Activated CD4-positive, alpha-beta memory T cell treated with anti-CD3 and anti-CD28 coated beads, Interleukin-2, amount 10 ng/mL, durations not matched to agents 7 days and 5 days (primary cell): ENCODE measurements around the gene TET3. TPM values are rescaled to one million over a fixed set of nuclear protein-coding genes. Genes with fewer than 3 reads are reported as not detected.

Source experiments
- CTCF ChIA-PET: fragments of 350-600 bp; sonication (Branson Sonifier 250); formaldehyde crosslinking; loops from one replicate; lab custom pipeline; 2021; ENCODE audit warnings: antibody characterized with exemption, inconsistent platforms; lab: Charles Lee
- POLR2A ChIA-PET: fragments of 350-600 bp; sonication (Branson Sonifier 250); formaldehyde crosslinking; loops from one replicate; lab custom pipeline; 2021; ENCODE audit warnings: antibody characterized with exemption; lab: Charles Lee
- DNase-seq: peaks from one replicate; pipeline ENCODE4 v3.0.0-alpha.2; 2020
- H3K27ac Mint-ChIP-seq: one replicate; pipeline ENCODE4 v1.8.0; 2021; ENCODE audit warnings: mild to moderate bottlenecking, mixed read lengths
- H3K27me3 Mint-ChIP-seq: one replicate; pipeline ENCODE4 v1.8.0; 2021; ENCODE audit warnings: mixed read lengths
- H3K36me3 Mint-ChIP-seq: one replicate; pipeline ENCODE4 v1.8.0; 2021; ENCODE audit warnings: low read depth, mixed read lengths
- H3K4me1 Mint-ChIP-seq: one replicate; pipeline ENCODE4 v1.8.0; 2021; ENCODE audit warnings: mixed read lengths
- H3K4me3 Mint-ChIP-seq: one replicate; pipeline ENCODE4 v1.8.0; 2021; ENCODE audit warnings: mild to moderate bottlenecking, mixed read lengths
- H3K9me3 Mint-ChIP-seq: one replicate; pipeline ENCODE4 v1.8.0; 2021; ENCODE audit warnings: mixed read lengths
- total RNA-seq, 2 experiments: library from RNA; stranded (reverse); gene quantifications; one replicate each; pipeline ENCODE4 v1.2.3, GENCODE V29; 2021

The TET3 gene
- total RNA-seq, 2 experiments from 2014 or later, result 10.1 to 10.7 TPM

- peaks cover 52% of the 10 kb centered on the region for H3K4me1 Mint-ChIP-seq
These were observed 8.7 kb downstream of the TET3 start for GRCh38 chr2:73993376-73993775.

GRCh38 chr2:73993778-73994177, 9.1 kb downstream of the TET3 start:
- H3K4me1 Mint-ChIP-seq, result peaks cover 52% of the 10 kb centered on the region
- ChIA-PET CTCF (no interaction called here), POLR2A (interaction anchor here (1.0 kb wide), 2 partner anchors 8 to 10 kb away, joined by 3 to 4 read pairs; no protein-coding TSS in a partner anchor)
- H3K36me3 Mint-ChIP-seq, result peaks cover 50% of the 10 kb centered on the region
- DNase-seq, result no peak
- no peak overlapping the region for H3K27ac Mint-ChIP-seq
- H3K27me3 Mint-ChIP-seq, result no peaks in the 10 kb centered on the region
- peaks cover 9% of the 10 kb centered on the region for H3K9me3 Mint-ChIP-seq
- no peak overlapping the region for H3K4me3 Mint-ChIP-seq

More at GRCh38 chr2:73993376-73993775, 8.7 kb downstream of the TET3 start:
- peaks cover 9% of the 10 kb centered on the region for H3K9me3 Mint-ChIP-seq
- peaks cover 53% of the 10 kb centered on the region for H3K36me3 Mint-ChIP-seq
- no peak for DNase-seq
- no peak overlapping the region for H3K4me3 Mint-ChIP-seq
- ChIA-PET CTCF (no interaction called here), POLR2A (interaction anchor here (1.0 kb wide), 2 partner anchors 8 to 10 kb away, joined by 3 to 4 read pairs; no protein-coding TSS in a partner anchor)
- H3K27me3 Mint-ChIP-seq, result no peaks in the 10 kb centered on the region
- no peak overlapping the region for H3K27ac Mint-ChIP-seq

- ChIA-PET POLR2A (interaction anchor here (1.0 kb wide), 2 partner anchors 9 kb away, joined by 3 to 4 read pairs; no protein-coding TSS in a partner anchor), CTCF (no interaction called here)
- Mint-ChIP-seq H3K4me1 (peaks cover 51% of the 10 kb centered on the region), H3K36me3 (peaks cover 46% of the 10 kb centered on the region), H3K27ac (no peak overlapping the region), H3K27me3 (no peaks in the 10 kb centered on the region), H3K4me3 (no peak overlapping the region), H3K9me3 (peaks cover 9% of the 10 kb centered on the region)
- DNase-seq, result no peak
These were observed 9.6 kb downstream of the TET3 start for GRCh38 chr2:73994178-73994831.

- no peak overlapping the region for H3K27ac Mint-ChIP-seq
- no peaks in the 10 kb centered on the region for H3K27me3 Mint-ChIP-seq
- peaks cover 5% of the 10 kb centered on the region for H3K9me3 Mint-ChIP-seq
- ChIA-PET CTCF (interaction anchor here (0.8 kb wide), 1 partner anchor 57 kb away, joined by 3 read pairs; no protein-coding TSS in a partner anchor), POLR2A (interaction anchor here (1.0 kb wide), 1 partner anchor 9 kb away, joined by 3 read pairs; no protein-coding TSS in a partner anchor)
- peaks cover 31% of the 10 kb centered on the region for H3K36me3 Mint-ChIP-seq
- H3K4me3 Mint-ChIP-seq, result no peak overlapping the region
- DNase-seq, result no peak
- H3K4me1 Mint-ChIP-seq, result peaks cover 43% of the 10 kb centered on the region
These were observed 11.1 kb downstream of the TET3 start for GRCh38 chr2:73995810-73996209.

- no peak overlapping the region for H3K27ac Mint-ChIP-seq
These were observed 13.1 kb downstream of the TET3 start for GRCh38 chr2:73997813-73998212.

GRCh38 chr2:73998451-73998850, 13.7 kb downstream of the TET3 start:
- DNase-seq, result no peak
- Mint-ChIP-seq H3K9me3 (no peaks in the 10 kb centered on the region), H3K27ac (no peak overlapping the region), H3K4me1 (peaks cover 50% of the 10 kb centered on the region), H3K4me3 (no peak overlapping the region), H3K36me3 (peaks cover 5% of the 10 kb centered on the region), H3K27me3 (peaks cover 2% of the 10 kb centered on the region)
- CTCF ChIA-PET, result no interaction called here
- POLR2A ChIA-PET, result no interaction called here

More at GRCh38 chr2:73997813-73998212, 13.1 kb downstream of the TET3 start:
- peaks cover 2% of the 10 kb centered on the region for H3K27me3 Mint-ChIP-seq
- POLR2A ChIA-PET, result no interaction called here
- no peaks in the 10 kb centered on the region for H3K9me3 Mint-ChIP-seq
- peaks cover 50% of the 10 kb centered on the region for H3K4me1 Mint-ChIP-seq
- CTCF ChIA-PET, result interaction anchor here (1.2 kb wide), 1 partner anchor 9 kb away, joined by 3 read pairs; no protein-coding TSS in a partner anchor
- no peak for DNase-seq
- no peak overlapping the region for H3K4me3 Mint-ChIP-seq
- H3K36me3 Mint-ChIP-seq, result peaks cover 11% of the 10 kb centered on the region

GRCh38 chr2:73998933-73999332, 14.2 kb downstream of the TET3 start:
- peaks cover 2% of the 10 kb centered on the region for H3K27me3 Mint-ChIP-seq
- H3K4me3 Mint-ChIP-seq, result no peak overlapping the region
- ChIA-PET CTCF (no interaction called here), POLR2A (no interaction called here)
- no peak for DNase-seq
- H3K27ac Mint-ChIP-seq, result no peak overlapping the region
- H3K36me3 Mint-ChIP-seq, result peaks cover 1% of the 10 kb centered on the region
- H3K4me1 Mint-ChIP-seq, result peaks cover 49% of the 10 kb centered on the region
- H3K9me3 Mint-ChIP-seq, result no peaks in the 10 kb centered on the region

- peaks cover 3% of the 10 kb centered on the region for H3K36me3 Mint-ChIP-seq
- no peak overlapping the region for H3K27ac Mint-ChIP-seq
- no peak overlapping the region for H3K4me3 Mint-ChIP-seq
- DNase-seq, result no peak
- H3K4me1 Mint-ChIP-seq, result peaks cover 47% of the 10 kb centered on the region
- CTCF ChIA-PET, result interaction anchor here (1.9 kb wide), 1 partner anchor 12 kb away, joined by 7 read pairs; no protein-coding TSS in a partner anchor
- H3K9me3 Mint-ChIP-seq, result no peaks in the 10 kb centered on the region
- peaks cover 2% of the 10 kb centered on the region for H3K27me3 Mint-ChIP-seq
- POLR2A ChIA-PET, result interaction anchor here (3.6 kb wide), 1 partner anchor 13 kb away, joined by 16 read pairs; no protein-coding TSS in a partner anchor
These were observed 15.3 kb downstream of the TET3 start for GRCh38 chr2:73999881-74000597.

GRCh38 chr2:74000666-74001065, 16.0 kb downstream of the TET3 start:
- no peak for DNase-seq
- H3K27me3 Mint-ChIP-seq, result peaks cover 2% of the 10 kb centered on the region
- ChIA-PET POLR2A (interaction anchor here (1.6 to 3.6 kb wide), 2 partner anchors 13 to 15 kb away, joined by 5 to 16 read pairs; no protein-coding TSS in a partner anchor), CTCF (interaction anchor here (0.6 to 1.9 kb wide), 3 partner anchors 10 to 596 kb away, joined by 3 to 7 read pairs (median 3); no protein-coding TSS in a partner anchor)
- H3K4me3 Mint-ChIP-seq, result no peak overlapping the region
- H3K9me3 Mint-ChIP-seq, result no peaks in the 10 kb centered on the region
- peaks cover 3% of the 10 kb centered on the region for H3K36me3 Mint-ChIP-seq
- no peak overlapping the region for H3K27ac Mint-ChIP-seq
- H3K4me1 Mint-ChIP-seq, result peaks cover 46% of the 10 kb centered on the region

- POLR2A ChIA-PET, result interaction anchor here (0.8 to 3.6 kb wide), 3 partner anchors 14 to 173 kb away, joined by 3 to 16 read pairs (median 5); partner anchors contain the start of gene STAMBP
- H3K27ac Mint-ChIP-seq, result no peak overlapping the region
- DNase-seq, result no peak
- no peaks in the 10 kb centered on the region for H3K9me3 Mint-ChIP-seq
- peak overlapping the region; percentile 43 for H3K4me3 Mint-ChIP-seq
- CTCF ChIA-PET, result interaction anchor here (0.6 to 1.9 kb wide), 7 partner anchors 10 to 597 kb away, joined by 3 to 7 read pairs (median 3); partner anchors contain the start of gene STAMBP
- H3K4me1 Mint-ChIP-seq, result peaks cover 46% of the 10 kb centered on the region
- peaks cover 2% of the 10 kb centered on the region for H3K27me3 Mint-ChIP-seq
- peaks cover 3% of the 10 kb centered on the region for H3K36me3 Mint-ChIP-seq
These were observed 16.4 kb downstream of the TET3 start for GRCh38 chr2:74001121-74001520.

- H3K27ac Mint-ChIP-seq, result no peak overlapping the region
These were observed 17.2 kb downstream of the TET3 start for GRCh38 chr2:74001781-74002504.

More at GRCh38 chr2:74001781-74002504, 17.2 kb downstream of the TET3 start:
- no peak for DNase-seq
- POLR2A ChIA-PET, result interaction anchor here (0.6 to 3.6 kb wide), 6 partner anchors 15 to 174 kb away, joined by 3 to 16 read pairs (median 4); partner anchors contain the start of genes DGUOK and STAMBP
- no peaks in the 10 kb centered on the region for H3K9me3 Mint-ChIP-seq
- peaks cover 6% of the 10 kb centered on the region for H3K36me3 Mint-ChIP-seq
- CTCF ChIA-PET, result interaction anchor here (0.6 to 1.9 kb wide), 7 partner anchors 13 to 178 kb away, joined by 3 to 8 read pairs (median 5); partner anchors contain the start of gene STAMBP
- H3K4me3 Mint-ChIP-seq, result peak overlapping the region; percentile 60
- H3K4me1 Mint-ChIP-seq, result peaks cover 44% of the 10 kb centered on the region
- peaks cover 2% of the 10 kb centered on the region for H3K27me3 Mint-ChIP-seq
